Measurements from ENCODE around the gene FOXD1. TPM values are rescaled to one million over a fixed set of nuclear protein-coding genes. Genes with fewer than 3 reads are reported as not detected.

FOXD1 gene
- total RNA-seq, 1 experiment from 2014 or later = 7.8 TPM

DNA sequence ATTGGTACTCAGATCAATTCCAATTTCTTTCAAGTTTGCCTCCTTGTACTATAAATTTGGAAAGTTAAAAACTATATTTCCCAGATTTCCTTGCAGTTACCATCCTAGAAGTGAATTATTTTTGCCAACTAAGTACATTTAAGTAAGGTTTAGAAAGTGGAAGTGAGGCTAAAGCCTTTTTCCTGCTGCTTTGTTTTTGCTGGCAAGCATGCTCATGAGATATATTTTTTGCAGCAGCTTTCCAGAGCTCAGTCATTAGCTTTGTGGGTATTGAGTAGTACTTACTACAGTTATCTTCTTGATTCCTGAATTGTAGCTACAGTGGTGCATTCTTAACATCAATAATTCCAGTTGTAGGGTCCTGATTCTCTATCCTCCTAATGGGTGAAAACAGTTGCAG, 46.1 kb upstream of the FOXD1 start:
- TF ChIP-seq CTCF (IDR thresholded peaks at IDR 0.05; ENCODE audit: unreplicated experiment) = no peak
- BruUV-seq (replicated peaks) = no TSS peak
- H3K4me3 Mint-ChIP-seq (ENCODE audit: low read depth, unreplicated experiment) = no peak overlapping the region
- H3K9me3 Mint-ChIP-seq (ENCODE audit: low read depth, unreplicated experiment) = no peaks in the 10 kb centered on the region
- no peak overlapping the region for H3K27ac Mint-ChIP-seq (ENCODE audit: unreplicated experiment)
- no peaks in the 10 kb centered on the region for H3K27me3 Mint-ChIP-seq (ENCODE audit: unreplicated experiment)
- H3K4me1 Mint-ChIP-seq (ENCODE audit: low read depth, unreplicated experiment) = no peaks in the 10 kb centered on the region
- peaks cover 22% of the 10 kb centered on the region for H3K36me3 Mint-ChIP-seq (ENCODE audit: insufficient read depth, unreplicated experiment)
- DNase-seq = no peak
- intact Hi-C loops (cut with micrococcal nuclease; ENCODE audit: unreplicated experiment) = loop anchor here (5.0 kb wide), 1 partner anchor 42 kb away; no protein-coding TSS in a partner anchor
- CTCF ChIA-PET = no interaction called here

GRCh38 chr5:73493421-73493820, 44.8 kb upstream of the FOXD1 start:
- no peak overlapping the region for H3K27ac Mint-ChIP-seq (ENCODE audit: unreplicated experiment)
- H3K4me1 Mint-ChIP-seq (ENCODE audit: low read depth, unreplicated experiment) = no peaks in the 10 kb centered on the region
- intact Hi-C loops (cut with micrococcal nuclease; ENCODE audit: unreplicated experiment) = no loop called here
- no peak for DNase-seq
- no peak for TF ChIP-seq CTCF (IDR thresholded peaks at IDR 0.05; ENCODE audit: unreplicated experiment)
- no peaks in the 10 kb centered on the region for H3K9me3 Mint-ChIP-seq (ENCODE audit: low read depth, unreplicated experiment)
- H3K27me3 Mint-ChIP-seq (ENCODE audit: unreplicated experiment) = no peaks in the 10 kb centered on the region
- CTCF ChIA-PET = no interaction called here
- H3K36me3 Mint-ChIP-seq (ENCODE audit: insufficient read depth, unreplicated experiment) = peaks cover 9% of the 10 kb centered on the region
- no TSS peak for BruUV-seq (replicated peaks)
- H3K4me3 Mint-ChIP-seq (ENCODE audit: low read depth, unreplicated experiment) = no peak overlapping the region

DNA sequence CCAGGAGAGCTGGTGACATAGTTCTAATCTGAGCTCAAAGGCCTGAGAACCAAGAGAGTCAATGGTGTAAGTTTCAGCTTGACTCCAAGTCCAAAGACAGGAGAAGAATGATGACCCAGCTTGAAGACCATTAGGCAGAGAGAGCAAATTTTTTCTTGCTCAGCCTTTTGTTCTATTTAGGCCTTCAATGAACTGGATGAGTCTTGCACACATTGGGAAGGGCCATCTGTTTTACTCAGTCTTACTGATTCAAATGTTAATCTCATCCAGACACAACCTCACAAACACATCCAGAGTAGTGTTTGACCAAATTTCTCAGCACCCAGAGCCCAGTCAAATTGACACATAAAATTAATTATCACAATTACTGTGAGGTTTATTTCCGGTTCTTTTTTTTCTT, 42.6 kb upstream of the FOXD1 start:
- no peak for DNase-seq
- Mint-ChIP-seq H3K4me3 (ENCODE audit: low read depth, unreplicated experiment) (no peak overlapping the region), H3K27ac (ENCODE audit: unreplicated experiment) (no peak overlapping the region), H3K27me3 (ENCODE audit: unreplicated experiment) (no peaks in the 10 kb centered on the region), H3K4me1 (ENCODE audit: low read depth, unreplicated experiment) (no peaks in the 10 kb centered on the region), H3K9me3 (ENCODE audit: low read depth, unreplicated experiment) (no peaks in the 10 kb centered on the region), H3K36me3 (ENCODE audit: insufficient read depth, unreplicated experiment) (no peaks in the 10 kb centered on the region)
- CTCF ChIA-PET = no interaction called here
- intact Hi-C loops (cut with micrococcal nuclease; ENCODE audit: unreplicated experiment) = no loop called here
- no peak for TF ChIP-seq CTCF (IDR thresholded peaks at IDR 0.05; ENCODE audit: unreplicated experiment)
- BruUV-seq (replicated peaks) = no TSS peak

- H3K9me3 Mint-ChIP-seq (ENCODE audit: low read depth, unreplicated experiment) = no peaks in the 10 kb centered on the region
- no peaks in the 10 kb centered on the region for H3K4me1 Mint-ChIP-seq (ENCODE audit: low read depth, unreplicated experiment)
- no peak for DNase-seq
- no peak for TF ChIP-seq CTCF (IDR thresholded peaks at IDR 0.05; ENCODE audit: unreplicated experiment)
- no peak overlapping the region for H3K27ac Mint-ChIP-seq (ENCODE audit: unreplicated experiment)
- intact Hi-C loops (cut with micrococcal nuclease; ENCODE audit: unreplicated experiment) = no loop called here
- H3K36me3 Mint-ChIP-seq (ENCODE audit: insufficient read depth, unreplicated experiment) = no peaks in the 10 kb centered on the region
- H3K4me3 Mint-ChIP-seq (ENCODE audit: low read depth, unreplicated experiment) = no peak overlapping the region
- CTCF ChIA-PET = interaction anchor here (0.6 kb wide), 1 partner anchor 110 kb away, joined by 3 read pairs; no protein-coding TSS in a partner anchor
- H3K27me3 Mint-ChIP-seq (ENCODE audit: unreplicated experiment) = no peaks in the 10 kb centered on the region
- BruUV-seq (replicated peaks) = no TSS peak
Measured at GRCh38 chr5:73490088-73490487, 41.5 kb upstream of the FOXD1 start.

Measured in Calu3 (cell line).